ENCODE measurements around the gene NCL.

Gene NCL

DNA sequence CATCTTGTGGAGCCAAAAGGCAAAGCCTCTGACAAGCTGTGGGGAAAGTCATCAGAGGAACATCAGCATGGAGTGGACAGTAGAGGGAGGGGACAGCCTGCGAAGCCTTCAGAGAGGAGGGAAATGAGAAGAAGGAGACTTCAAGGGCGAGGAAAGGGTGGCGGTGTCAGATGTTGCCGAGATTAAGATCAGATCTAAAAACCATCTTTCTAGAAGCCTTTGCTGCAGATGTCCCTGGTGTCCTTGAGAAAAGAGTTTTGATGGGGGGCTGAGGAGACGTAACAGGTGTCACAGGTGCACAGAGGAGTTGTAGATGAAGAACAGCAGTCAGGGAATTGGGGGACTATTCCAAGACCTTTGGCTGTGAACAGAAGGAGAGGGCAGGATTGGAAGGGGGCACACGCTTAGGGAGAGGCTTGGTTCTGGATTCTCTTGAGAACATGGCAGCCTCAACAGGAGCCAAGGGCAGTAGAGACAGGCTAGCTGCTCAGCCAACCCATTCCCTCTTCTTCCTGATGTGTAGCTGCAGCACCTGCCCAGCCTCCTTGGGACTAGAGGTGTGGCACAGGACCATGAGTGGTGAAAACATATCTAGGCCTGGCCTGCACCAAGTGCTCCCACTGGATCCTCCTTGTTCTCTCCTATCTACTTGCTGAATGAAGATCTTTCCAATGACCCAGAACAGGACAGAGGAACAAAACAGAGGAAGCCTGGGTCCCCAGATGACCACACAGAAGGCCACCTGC lies 22.7 kb upstream of the NCL start:
- H3K36me3 ChIP-seq (ENCODE audit: low read length), result no peaks in the 10 kb centered on the region
- no peaks in the 10 kb centered on the region for H3F3A ChIP-seq (ENCODE audit: insufficient read depth)
- TF ChIP-seq, protein P1, sequence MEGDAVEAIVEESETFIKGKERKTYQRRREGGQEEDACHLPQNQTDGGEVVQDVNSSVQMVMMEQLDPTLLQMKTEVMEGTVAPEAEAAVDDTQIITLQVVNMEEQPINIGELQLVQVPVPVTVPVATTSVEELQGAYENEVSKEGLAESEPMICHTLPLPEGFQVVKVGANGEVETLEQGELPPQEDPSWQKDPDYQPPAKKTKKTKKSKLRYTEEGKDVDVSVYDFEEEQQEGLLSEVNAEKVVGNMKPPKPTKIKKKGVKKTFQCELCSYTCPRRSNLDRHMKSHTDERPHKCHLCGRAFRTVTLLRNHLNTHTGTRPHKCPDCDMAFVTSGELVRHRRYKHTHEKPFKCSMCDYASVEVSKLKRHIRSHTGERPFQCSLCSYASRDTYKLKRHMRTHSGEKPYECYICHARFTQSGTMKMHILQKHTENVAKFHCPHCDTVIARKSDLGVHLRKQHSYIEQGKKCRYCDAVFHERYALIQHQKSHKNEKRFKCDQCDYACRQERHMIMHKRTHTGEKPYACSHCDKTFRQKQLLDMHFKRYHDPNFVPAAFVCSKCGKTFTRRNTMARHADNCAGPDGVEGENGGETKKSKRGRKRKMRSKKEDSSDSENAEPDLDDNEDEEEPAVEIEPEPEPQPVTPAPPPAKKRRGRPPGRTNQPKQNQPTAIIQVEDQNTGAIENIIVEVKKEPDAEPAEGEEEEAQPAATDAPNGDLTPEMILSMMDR (IDR thresholded peaks at IDR 0.05; ENCODE audit: insufficient read depth, low read length, poor library complexity, severe bottlenecking), result no peak
- TF ChIP-seq EZH2phosphoT487 (conservative IDR thresholded peaks at IDR 0.05; ENCODE audit: low read length), result no peak
- H3K4me3 ChIP-seq (ENCODE audit: insufficient read depth, low read length, poor library complexity, severe bottlenecking), result no peak overlapping the region
- no peak overlapping the region for H3K27ac ChIP-seq (ENCODE audit: low read depth, low read length)
- H3K9me3 ChIP-seq (ENCODE audit: insufficient read depth, low read length), result no peaks in the 10 kb centered on the region
- no peak overlapping the region for H3K9ac ChIP-seq (ENCODE audit: low read length)
- no peaks in the 10 kb centered on the region for H4K20me1 ChIP-seq (ENCODE audit: low read depth, low read length)
- H2AFZ ChIP-seq (ENCODE audit: low read depth, low read length, severe bottlenecking), result no peak overlapping the region
- no peak overlapping the region for H3K4me2 ChIP-seq (ENCODE audit: low read depth, low read length, poor library complexity, severe bottlenecking)
- H3K9me2 ChIP-seq (replicated peaks; ENCODE audit: insufficient read depth, low read length), result no peaks in the 10 kb centered on the region
- no peaks in the 10 kb centered on the region for H3K27me3 ChIP-seq (ENCODE audit: low read length)
- no peaks in the 10 kb centered on the region for H3K79me2 ChIP-seq (ENCODE audit: insufficient read depth, low read length)

DNA sequence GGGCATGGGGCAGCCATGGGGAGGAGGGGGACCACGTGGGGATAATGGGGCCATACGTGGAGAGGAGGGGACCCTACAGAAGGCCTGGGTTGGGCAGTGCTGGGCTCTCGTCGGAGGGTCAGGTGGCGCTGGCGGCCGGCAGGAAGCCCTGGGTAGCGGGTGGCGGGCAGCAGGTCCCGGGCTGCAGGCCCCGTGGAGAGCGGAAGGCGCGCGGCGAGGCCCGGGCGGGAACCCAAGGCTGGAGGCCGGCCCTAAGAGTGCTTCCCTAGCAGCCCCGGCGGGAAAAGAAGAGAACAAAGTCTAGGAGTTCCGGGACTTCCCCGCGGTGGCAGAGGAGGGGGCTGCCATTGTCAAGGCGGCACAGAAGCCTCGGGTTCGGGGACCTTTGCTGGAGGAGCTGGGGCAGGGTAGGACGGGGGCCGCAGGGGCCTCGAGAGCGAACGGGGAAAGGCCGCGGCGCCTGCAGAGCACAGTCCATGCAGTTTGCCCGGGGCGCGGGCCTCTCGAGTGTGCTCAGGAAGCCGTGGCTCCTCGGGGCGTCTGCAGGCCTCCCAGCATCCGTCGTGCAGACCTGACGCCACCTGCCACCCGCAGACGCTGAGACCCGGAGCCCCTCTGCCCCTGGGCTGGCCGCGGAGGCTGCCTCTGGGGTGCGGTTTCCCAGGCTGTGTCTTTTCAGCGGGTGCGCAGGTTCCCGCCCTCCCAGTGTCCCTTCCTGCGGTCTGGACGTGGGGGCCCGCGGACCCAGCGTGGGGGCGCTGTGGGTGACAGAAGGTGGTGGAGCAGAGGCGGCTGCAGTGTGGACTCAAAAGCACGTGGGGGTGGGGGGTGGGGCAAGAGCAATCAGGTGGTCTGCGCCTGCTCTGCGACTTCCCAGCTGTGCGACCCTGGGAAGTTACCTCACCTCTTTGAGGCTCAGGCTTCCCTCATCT lies 19.4 kb upstream of the NCL start:
- H3K4me2 ChIP-seq (ENCODE audit: low read depth, low read length, poor library complexity, severe bottlenecking), result peak overlapping the region; percentile 47
- no peak overlapping the region for H3K27ac ChIP-seq (ENCODE audit: low read depth, low read length)
- no peaks in the 10 kb centered on the region for H3K27me3 ChIP-seq (ENCODE audit: low read length)
- no peaks in the 10 kb centered on the region for H3F3A ChIP-seq (ENCODE audit: insufficient read depth)
- peak overlapping the region; percentile 61 for H2AFZ ChIP-seq (ENCODE audit: low read depth, low read length, severe bottlenecking)
- H3K9ac ChIP-seq (ENCODE audit: low read length), result peak overlapping the region; percentile 34
- H4K20me1 ChIP-seq (ENCODE audit: low read depth, low read length), result no peaks in the 10 kb centered on the region
- no peaks in the 10 kb centered on the region for H3K9me2 ChIP-seq (replicated peaks; ENCODE audit: insufficient read depth, low read length)
- no peaks in the 10 kb centered on the region for H3K36me3 ChIP-seq (ENCODE audit: low read length)
- no peaks in the 10 kb centered on the region for H3K9me3 ChIP-seq (ENCODE audit: insufficient read depth, low read length)
- H3K4me3 ChIP-seq (ENCODE audit: insufficient read depth, low read length, poor library complexity, severe bottlenecking), result peak overlapping the region; percentile 1
- H3K79me2 ChIP-seq (ENCODE audit: insufficient read depth, low read length), result no peaks in the 10 kb centered on the region
- TF ChIP-seq, protein P1 (IDR thresholded peaks at IDR 0.05; ENCODE audit: insufficient read depth, low read length, poor library complexity, severe bottlenecking), result no peak
- no peak for TF ChIP-seq EZH2phosphoT487 (conservative IDR thresholded peaks at IDR 0.05; ENCODE audit: low read length)

- H3K9me2 ChIP-seq (replicated peaks; ENCODE audit: insufficient read depth, low read length), result no peaks in the 10 kb centered on the region
- H3K36me3 ChIP-seq (ENCODE audit: low read length), result no peaks in the 10 kb centered on the region
- no peaks in the 10 kb centered on the region for H3F3A ChIP-seq (ENCODE audit: insufficient read depth)
- peak overlapping the region; percentile 47 for H3K4me2 ChIP-seq (ENCODE audit: low read depth, low read length, poor library complexity, severe bottlenecking)
- H3K9ac ChIP-seq (ENCODE audit: low read length), result peak overlapping the region; percentile 34
- H3K27me3 ChIP-seq (ENCODE audit: low read length), result no peaks in the 10 kb centered on the region
- no peak overlapping the region for H3K27ac ChIP-seq (ENCODE audit: low read depth, low read length)
- no peaks in the 10 kb centered on the region for H3K79me2 ChIP-seq (ENCODE audit: insufficient read depth, low read length)
- H3K9me3 ChIP-seq (ENCODE audit: insufficient read depth, low read length), result no peaks in the 10 kb centered on the region
- peak overlapping the region; percentile 61 for H2AFZ ChIP-seq (ENCODE audit: low read depth, low read length, severe bottlenecking)
- H3K4me3 ChIP-seq (ENCODE audit: insufficient read depth, low read length, poor library complexity, severe bottlenecking), result peak overlapping the region; percentile 1
- TF ChIP-seq EZH2phosphoT487 (conservative IDR thresholded peaks at IDR 0.05; ENCODE audit: low read length), result no peak
- TF ChIP-seq, protein P1 (IDR thresholded peaks at IDR 0.05; ENCODE audit: insufficient read depth, low read length, poor library complexity, severe bottlenecking), result peak; percentile 92
- H4K20me1 ChIP-seq (ENCODE audit: low read depth, low read length), result no peaks in the 10 kb centered on the region
Observed at GRCh38 chr2:231482806-231483391, 18.6 kb upstream of the NCL start.

All from SU-DHL-6 (cell line).